MM.1S (cell line): ENCODE measurements around the gene SPECC1L.
"Not testable (repeated sequence)": the region's sequence is repeated elsewhere in the genome, so short reads cannot be mapped to it uniquely, and the experiment has no call there.

Experiments used
- DNase-seq: peaks from one replicate; pipeline ENCODE4 v3.0.0-alpha.2; 2015
- H2AFZ ChIP-seq: fragments of 300-600 bp; sonication (generic); 2 replicates; pipeline ENCODE4 v1.6.0; 2016; ENCODE audit warnings: antibody characterized with exemption, low read length
- H3F3A ChIP-seq: fragments of 300-600 bp; sonication (generic); 2 replicates; pipeline ENCODE4 v1.6.1; 2016; ENCODE audit warnings: mild to moderate bottlenecking, antibody characterized with exemption, low read length, moderate library complexity, mixed read lengths; ENCODE audit not compliant: insufficient read depth
- H3K27ac ChIP-seq: fragments of 300-600 bp; sonication (generic); 2 replicates; pipeline ENCODE4 v1.5.1; 2016; ENCODE audit warnings: mild to moderate bottlenecking, low read length
- H3K27me3 ChIP-seq: fragments of 300-600 bp; sonication (generic); replicated peaks from 2 replicates; pipeline ENCODE4 v1.6.0; 2016; ENCODE audit warnings: low read length; ENCODE audit not compliant: insufficient read depth
- H3K36me3 ChIP-seq: fragments of 300-600 bp; sonication (generic); replicated peaks from 2 replicates; pipeline ENCODE4 v1.6.1; 2016; ENCODE audit warnings: mild to moderate bottlenecking, low read length, mixed read lengths; ENCODE audit not compliant: insufficient read depth
- H3K4me1 ChIP-seq: fragments of 300-600 bp; sonication (generic); 2 replicates; pipeline ENCODE4 v1.6.1; 2016; ENCODE audit warnings: low read length, mixed read lengths
- H3K4me2 ChIP-seq: fragments of 300-600 bp; sonication (generic); 2 replicates; pipeline ENCODE4 v1.6.0; 2016; ENCODE audit warnings: low read depth, low read length
- H3K4me3 ChIP-seq: fragments of 300-600 bp; sonication (generic); 2 replicates; pipeline ENCODE4 v1.5.1; 2016; ENCODE audit warnings: low read length, mixed read lengths
- H3K79me2 ChIP-seq: fragments of 300-600 bp; sonication (generic); 2 replicates; pipeline ENCODE4 v1.6.1; 2016; ENCODE audit warnings: mixed run types, low read length, mixed read lengths
- H3K9ac ChIP-seq: fragments of 300-600 bp; sonication (generic); 2 replicates; pipeline ENCODE4 v1.6.1; 2016; ENCODE audit warnings: low read length, mixed read lengths
- H3K9me2 ChIP-seq: fragments of 300-600 bp; sonication (generic); replicated peaks from 2 replicates; pipeline ENCODE4 v1.6.1; 2016; ENCODE audit warnings: mild to moderate bottlenecking, low read length, mixed read lengths; ENCODE audit not compliant: insufficient read depth
- H3K9me3 ChIP-seq: fragments of 300-600 bp; sonication (generic); replicated peaks from 2 replicates; pipeline ENCODE4 v1.6.1; 2016; ENCODE audit warnings: mild to moderate bottlenecking, low read length, mixed read lengths; ENCODE audit not compliant: insufficient read depth
- H4K20me1 ChIP-seq: fragments of 300-600 bp; sonication (generic); 2 replicates; pipeline ENCODE4 v1.6.1; 2016; ENCODE audit warnings: mild to moderate bottlenecking, low read length, moderate library complexity, mixed read lengths; ENCODE audit not compliant: insufficient read depth
- CTCF ChIP-seq: fragments of 300-600 bp; sonication (generic); IDR thresholded peaks from 2 replicates; pipeline ENCODE4 v1.5.1; 2016; ENCODE audit warnings: antibody characterized with exemption, low read length, mixed read lengths
- EZH2 ChIP-seq: fragments of 300-600 bp; sonication (generic); optimal IDR thresholded peaks from 2 replicates; pipeline ENCODE3; 2017; ENCODE audit warnings: low read depth, mild to moderate bottlenecking, antibody characterized with exemption, low read length, mixed read lengths
- EZH2phosphoT487 ChIP-seq: fragments of 300-600 bp; sonication (generic); IDR thresholded peaks from 2 replicates; pipeline ENCODE4 v1.6.1; 2018; ENCODE audit warnings: antibody characterized with exemption, low read length

The SPECC1L gene

GRCh38 chr22:24233816-24234215 is 36.8 kb upstream of the SPECC1L start:
- Histone ChIP-seq H3K79me2 (no peaks in the 10 kb centered on the region), H3K27ac (no peak overlapping the region), H3K36me3 (no peaks in the 10 kb centered on the region), H4K20me1 (no peaks in the 10 kb centered on the region), H3K27me3 (no peaks in the 10 kb centered on the region), H3K4me3 (no peak overlapping the region), H3K9me2 (no peaks in the 10 kb centered on the region), H3F3A (no peaks in the 10 kb centered on the region), H3K9ac (no peak overlapping the region), H3K9me3 (no peaks in the 10 kb centered on the region), H3K4me1 (no peaks in the 10 kb centered on the region), H2AFZ (no peak overlapping the region), H3K4me2 (no peak overlapping the region)
- TF ChIP-seq CTCF, result no peak
- no peak for TF ChIP-seq EZH2
- no peak for TF ChIP-seq EZH2phosphoT487
- no peak for DNase-seq

GRCh38 chr22:24235315-24235714 is 35.3 kb upstream of the SPECC1L start:
- no peak overlapping the region for H3K27ac ChIP-seq
- H3K79me2 ChIP-seq, result no peaks in the 10 kb centered on the region
- no peaks in the 10 kb centered on the region for H3F3A ChIP-seq
- no peaks in the 10 kb centered on the region for H3K27me3 ChIP-seq
- no peaks in the 10 kb centered on the region for H3K9me2 ChIP-seq
- H3K36me3 ChIP-seq, result no peaks in the 10 kb centered on the region
- DNase-seq, result no peak
- H3K9me3 ChIP-seq, result no peaks in the 10 kb centered on the region
- no peak for TF ChIP-seq CTCF
- TF ChIP-seq EZH2, result no peak
- TF ChIP-seq EZH2phosphoT487, result no peak
- no peak overlapping the region for H3K4me3 ChIP-seq
- no peak overlapping the region for H3K9ac ChIP-seq
- H4K20me1 ChIP-seq, result no peaks in the 10 kb centered on the region
- H3K4me1 ChIP-seq, result no peaks in the 10 kb centered on the region
- H3K4me2 ChIP-seq, result no peak overlapping the region
- no peak overlapping the region for H2AFZ ChIP-seq

- TF ChIP-seq EZH2 (no peak), CTCF (no peak), EZH2phosphoT487 (no peak)
- Histone ChIP-seq H3K4me1 (no peaks in the 10 kb centered on the region), H2AFZ (no peak overlapping the region), H3K4me2 (no peak overlapping the region), H3K4me3 (no peak overlapping the region), H4K20me1 (no peaks in the 10 kb centered on the region), H3K9me3 (no peaks in the 10 kb centered on the region), H3K79me2 (no peaks in the 10 kb centered on the region), H3K9me2 (no peaks in the 10 kb centered on the region), H3K9ac (no peak overlapping the region), H3K27ac (no peak overlapping the region), H3F3A (no peaks in the 10 kb centered on the region), H3K27me3 (no peaks in the 10 kb centered on the region), H3K36me3 (no peaks in the 10 kb centered on the region)
- no peak for DNase-seq
Measured at GRCh38 chr22:24236656-24237055, 34.0 kb upstream of the SPECC1L start.

- not testable (repeated sequence) for H2AFZ ChIP-seq, H3K4me3 ChIP-seq, DNase-seq, H3K9me3 ChIP-seq, H4K20me1 ChIP-seq, H3K79me2 ChIP-seq, H3K27me3 ChIP-seq, H3K4me1 ChIP-seq, H3F3A ChIP-seq, H3K4me2 ChIP-seq, H3K9me2 ChIP-seq, H3K9ac ChIP-seq, H3K36me3 ChIP-seq, H3K27ac ChIP-seq
Measured at GRCh38 chr22:24238101-24238694, 32.4 kb upstream of the SPECC1L start.
